ENCODE measurements around the gene DTNA.

Gene DTNA

GRCh38 chr18:34859496-34859895, 149.4 kb downstream of the DTNA start:
- DNase-seq (ENCODE audit: low read depth in 2 of 2), result no peak

- no peak for DNase-seq (ENCODE audit: low read depth in 2 of 2)
Measured at GRCh38 chr18:34862561-34862960, 152.5 kb downstream of the DTNA start.

GRCh38 chr18:34863702-34864101, 153.6 kb downstream of the DTNA start:
- DNase-seq (ENCODE audit: low read depth in 2 of 2), result no peak

- DNase-seq (ENCODE audit: low read depth in 2 of 2), result no peak
Measured at GRCh38 chr18:34864836-34865497, 154.9 kb downstream of the DTNA start.

GRCh38 chr18:34866310-34866709, 156.2 kb downstream of the DTNA start:
- DNase-seq (ENCODE audit: low read depth in 2 of 2), result no peak

GRCh38 chr18:34866739-34867138, 156.6 kb downstream of the DTNA start:
- no peak for DNase-seq (ENCODE audit: low read depth in 2 of 2)

GRCh38 chr18:34867520-34867919, 157.4 kb downstream of the DTNA start:
- no peak for DNase-seq (ENCODE audit: low read depth in 2 of 2)

- no peak for DNase-seq (ENCODE audit: low read depth in 2 of 2)
Measured at GRCh38 chr18:34870555-34871310, 160.6 kb downstream of the DTNA start.

GRCh38 chr18:34871435-34871834, 161.3 kb downstream of the DTNA start:
- no peak for DNase-seq (ENCODE audit: low read depth in 2 of 2)

GRCh38 chr18:34872066-34872465, 162.0 kb downstream of the DTNA start:
- DNase-seq (ENCODE audit: low read depth in 2 of 2), result no peak

GRCh38 chr18:34873986-34874580, 164.0 kb downstream of the DTNA start:
- no peak for DNase-seq (ENCODE audit: low read depth in 2 of 2)

- no peak for DNase-seq (ENCODE audit: low read depth in 2 of 2)
Measured at GRCh38 chr18:34875150-34875549, 165.1 kb downstream of the DTNA start.

GRCh38 chr18:34880403-34880802, 170.3 kb downstream of the DTNA start:
- DNase-seq (ENCODE audit: low read depth in 2 of 2), result no peak

- DNase-seq (ENCODE audit: low read depth in 2 of 2), result no peak
Measured at GRCh38 chr18:34880882-34881834, 171.1 kb downstream of the DTNA start.

GRCh38 chr18:34884436-34884835, 174.3 kb downstream of the DTNA start:
- no peak for DNase-seq (ENCODE audit: low read depth in 2 of 2)

- DNase-seq (ENCODE audit: low read depth in 2 of 2), result no peak
Measured at GRCh38 chr18:34886177-34886576, 176.1 kb downstream of the DTNA start.

GRCh38 chr18:34887881-34888580, 177.9 kb downstream of the DTNA start:
- no peak for DNase-seq (ENCODE audit: low read depth in 2 of 2)

GRCh38 chr18:34890486-34891085, 180.5 kb downstream of the DTNA start:
- DNase-seq (ENCODE audit: low read depth in 2 of 2), result no peak

GRCh38 chr18:34892379-34892778, 182.3 kb downstream of the DTNA start:
- no peak for DNase-seq (ENCODE audit: low read depth in 2 of 2)

GRCh38 chr18:34893239-34893638, 183.1 kb downstream of the DTNA start:
- DNase-seq (ENCODE audit: low read depth in 2 of 2), result no peak

- DNase-seq (ENCODE audit: low read depth in 2 of 2), result no peak
Measured at GRCh38 chr18:34901299-34901698, 191.2 kb downstream of the DTNA start.
